Thyroid gland (tissue), 4 donors: ENCODE measurements around the gene EGLN2. TPM values are rescaled to one million over a fixed set of nuclear protein-coding genes. Genes with fewer than 3 reads are reported as not detected.
"Not testable (repeated sequence)": the region's sequence is repeated elsewhere in the genome, so short reads cannot be mapped to it uniquely, and the experiment has no call there.

Experiments used
- DNase-seq, 2 donors: peaks; one replicate each; pipeline ENCODE4 v3.0.0-alpha.2; 2019
- H3K27ac ChIP-seq, 3 donors: fragments of 200-600 bp; sonication (generic); 1 replicate in 2 of 3; 2 replicates in 1 of 3; pipeline ENCODE4 v1.5.1; 2016 to 2019; ENCODE audit warnings: mild to moderate bottlenecking in 1 of 3, moderate library complexity in 1 of 3
- H3K27me3 ChIP-seq: fragments of 200-600 bp; sonication (generic); one replicate; pipeline ENCODE4 v1.5.1; 2019
- H3K36me3 ChIP-seq, 2 donors: fragments of 200-600 bp; sonication (generic); one replicate each; pipeline ENCODE4 v1.5.1; 2016 to 2019
- H3K4me1 ChIP-seq, 2 donors: fragments of 200-600 bp; sonication (generic); one replicate each; pipeline ENCODE4 v1.5.1; 2017 to 2019
- H3K4me3 ChIP-seq, 3 donors: fragments of 200-600 bp; sonication (generic); replicated peaks in 1 of 3; 1 replicate in 2 of 3; 2 replicates in 1 of 3; pipeline ENCODE4 v1.5.1; 2016; ENCODE audit warnings: mild to moderate bottlenecking in 1 of 3
- H3K9me3 ChIP-seq: fragments of 200-600 bp; sonication (generic); one replicate; pipeline ENCODE4 v1.5.1; 2017
- CTCF ChIP-seq, 6 experiments: fragments of 200-600 bp in 3 of 6; fragments of 450-650 bp in 3 of 6; sonication (generic) in 3 of 6; IDR thresholded peaks; one replicate each; pipeline ENCODE4 v1.5.1; 2016 to 2019; ENCODE audit warnings: antibody characterized with exemption in 6 of 6, mild to moderate bottlenecking in 2 of 6, inconsistent platforms in 1 of 6, moderate library complexity in 1 of 6
- POLR2A ChIP-seq, 2 donors: fragments of 450-650 bp; IDR thresholded peaks; one replicate each; pipeline ENCODE4 v1.6.1; 2017; ENCODE audit warnings: antibody characterized with exemption in 2 of 2, mild to moderate bottlenecking in 2 of 2, moderate library complexity in 1 of 2
- whole genome bisulfite sequencing, 2 donors: methylation state at CpG; one replicate each; pipeline ENCODE4 v1.1.5; 2017; 5-methylcytosine and 5-hydroxymethylcytosine counted together
- intact Hi-C: fragments of 100-400 bp; cut with DNase I; formaldehyde crosslinking; loops from one replicate; pipeline ENCODE4 v1.15.1; 2023
- total RNA-seq, 4 donors: library from RNA; depleted of rRNA; stranded (reverse); fragments of >200 nt; gene quantifications; one replicate each; pipeline ENCODE4 v1.2.3, GENCODE V29; 2016

EGLN2 gene
- total RNA-seq, 4 donors from 2014 or later: 94.2 to 120 (median 105) TPM

GRCh38 chr19:40768869-40769268, 30.1 kb upstream of the EGLN2 start:
- no peak overlapping the region for H3K27ac ChIP-seq
- no peaks in the 10 kb centered on the region for H3K27me3 ChIP-seq
- H3K4me3 ChIP-seq: no peak overlapping the region
- H3K9me3 ChIP-seq: no peaks in the 10 kb centered on the region
- intact Hi-C loops: no loop called here
- 73 to 83% methylated on average over 5 of the region's 5 CpGs for WGBS, 2 donors
- TF ChIP-seq CTCF (IDR thresholded peaks at IDR 0.05) (no peak), POLR2A (IDR thresholded peaks at IDR 0.05) (no peak)
- H3K36me3 ChIP-seq: peaks cover 25 to 33% of the 10 kb centered on the region in 2 donors
- DNase-seq: no peak
- no peaks in the 10 kb centered on the region for H3K4me1 ChIP-seq

GRCh38 chr19:40771101-40771862, 27.7 kb upstream of the EGLN2 start:
- 96 to 97% methylated on average over 10 of the region's 10 CpGs for WGBS, 2 donors

GRCh38 chr19:40774916-40775631, 23.9 kb upstream of the EGLN2 start, which contains the start of gene MIA:
Gene MIA (plus strand): TSS chr19:40775521. CDS start chr19:40775543, 22 bp downstream.
- peaks cover 12 to 14% of the 10 kb centered on the region in 2 donors for H3K4me1 ChIP-seq
- DNase-seq: no peak
- no peak for TF ChIP-seq POLR2A (IDR thresholded peaks at IDR 0.05)
- TF ChIP-seq CTCF (IDR thresholded peaks at IDR 0.05): no peak
- no peaks in the 10 kb centered on the region for H3K27me3 ChIP-seq
- no peaks in the 10 kb centered on the region for H3K9me3 ChIP-seq
- no peaks in the 10 kb centered on the region for H3K36me3 ChIP-seq
- no peak within 1 kb of the TSS for H3K4me3 ChIP-seq
- no peak within 1 kb of the TSS for H3K27ac ChIP-seq
- 88 to 90% methylated on average over 9 of the region's 9 CpGs for WGBS, 2 donors
- intact Hi-C loops: no loop called here

More at GRCh38 chr19:40771101-40771862, 27.7 kb upstream of the EGLN2 start:
- H3K4me3 ChIP-seq, H3K27ac ChIP-seq, H3K9me3 ChIP-seq, H3K36me3 ChIP-seq, H3K27me3 ChIP-seq, intact Hi-C loops, H3K4me1 ChIP-seq, DNase-seq: not testable (repeated sequence)

GRCh38 chr19:40775632-40776022, 23.4 kb upstream of the EGLN2 start:
- TF ChIP-seq CTCF (IDR thresholded peaks at IDR 0.05): no peak
- no peak for TF ChIP-seq POLR2A (IDR thresholded peaks at IDR 0.05)
- H3K27ac ChIP-seq: no peak overlapping the region
- no peak overlapping the region for H3K4me3 ChIP-seq
- H3K4me1 ChIP-seq: peaks cover 12 to 14% of the 10 kb centered on the region in 2 donors
- no peaks in the 10 kb centered on the region for H3K36me3 ChIP-seq
- intact Hi-C loops: no loop called here
- WGBS, 2 donors: 89 to 93% methylated on average over 10 of the region's 10 CpGs
- no peak for DNase-seq
- H3K9me3 ChIP-seq: no peaks in the 10 kb centered on the region
- no peaks in the 10 kb centered on the region for H3K27me3 ChIP-seq

- WGBS, 2 donors: 76 to 78% methylated on average over 7 of the region's 7 CpGs
- TF ChIP-seq POLR2A (IDR thresholded peaks at IDR 0.05) (no peak), CTCF (IDR thresholded peaks at IDR 0.05) (no peak)
- intact Hi-C loops: no loop called here
- Histone ChIP-seq H3K36me3 (no peaks in the 10 kb centered on the region), H3K27me3 (no peaks in the 10 kb centered on the region), H3K4me1 (peaks cover 12 to 14% of the 10 kb centered on the region in 2 donors), H3K9me3 (no peaks in the 10 kb centered on the region), H3K4me3 (no peak overlapping the region), H3K27ac (no peak overlapping the region)
- no peak for DNase-seq
These were observed 22.6 kb upstream of the EGLN2 start for GRCh38 chr19:40776364-40776763.
